Measurements from ENCODE around the gene NF1. TPM values are rescaled to one million over a fixed set of nuclear protein-coding genes. Genes with fewer than 3 reads are reported as not detected.

The NF1 gene
- polyA plus RNA-seq, 3 donors = 1.2 to 7.4 (median 2.1) TPM

DNA sequence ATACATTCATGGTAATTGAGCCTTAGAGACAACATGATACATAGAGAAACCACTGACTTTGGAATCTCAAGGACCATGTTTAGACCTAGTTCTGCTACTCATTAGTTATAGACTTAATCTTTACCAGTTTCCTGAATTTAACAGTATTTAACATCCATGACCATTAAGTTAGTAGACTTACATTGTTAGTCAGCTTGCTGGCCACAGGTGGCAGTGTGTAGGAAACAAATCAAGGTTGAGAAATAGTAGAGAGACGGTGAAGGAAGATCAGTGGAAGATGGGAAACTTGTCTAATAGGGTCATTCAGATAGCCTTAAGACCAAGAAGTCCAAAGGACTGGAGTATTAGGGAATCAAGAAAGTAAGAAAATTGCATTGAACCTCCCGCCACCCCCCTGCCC is 171.3 kb downstream of the NF1 start:
- peaks cover 42 to 52% of the 10 kb centered on the region in 2 donors for H3K36me3 Mint-ChIP-seq
- Histone ChIP-seq H3K4me1 (ENCODE audit: control insufficient read depth in 1 of 2, insufficient read depth in 2 of 2, low read length in 2 of 2) (no peaks in the 10 kb centered on the region), H3K79me2 (ENCODE audit: insufficient read depth, low read length) (no peaks in the 10 kb centered on the region), H3K27me3 (ENCODE audit: control insufficient read depth in 2 of 2, insufficient read depth in 2 of 2, low read length in 2 of 2) (no peaks in the 10 kb centered on the region), H3K4me3 (replicated peaks in 1 of 3; ENCODE audit: low read depth in 2 of 3, low read length in 3 of 3) (no peak overlapping the region), H4K20me1 (ENCODE audit: insufficient read depth, low read length) (no peaks in the 10 kb centered on the region), H3K4me2 (replicated peaks; ENCODE audit: extremely low read depth, low read length, poor library complexity, severe bottlenecking) (no peak overlapping the region), H3K9me3 (replicated peaks in 1 of 2; ENCODE audit: control insufficient read depth in 1 of 2, insufficient read depth in 1 of 2, low read length in 2 of 2) (no peaks in the 10 kb centered on the region), H2AFZ (ENCODE audit: insufficient read depth, low read depth, low read length, poor library complexity, severe bottlenecking) (no peak overlapping the region), H3K27ac (ENCODE audit: low read depth in 1 of 2, low read length in 2 of 2) (no peak overlapping the region), H3K36me3 (replicated peaks in 1 of 2; ENCODE audit: control insufficient read depth in 1 of 2, insufficient read depth in 2 of 2, low read length in 2 of 2) (peaks cover 6 to 48% of the 10 kb centered on the region in 2 donors), H3K9ac (ENCODE audit: insufficient read depth, low read length, poor library complexity, severe bottlenecking) (no peak overlapping the region)
- peak; percentile 12 to 24 (median 15) for DNase-seq
- no peaks in the 10 kb centered on the region for H3K27me3 Mint-ChIP-seq (ENCODE audit: low read depth in 3 of 3)
- no peak overlapping the region for H3K4me3 Mint-ChIP-seq
- TF ChIP-seq, protein P1, sequence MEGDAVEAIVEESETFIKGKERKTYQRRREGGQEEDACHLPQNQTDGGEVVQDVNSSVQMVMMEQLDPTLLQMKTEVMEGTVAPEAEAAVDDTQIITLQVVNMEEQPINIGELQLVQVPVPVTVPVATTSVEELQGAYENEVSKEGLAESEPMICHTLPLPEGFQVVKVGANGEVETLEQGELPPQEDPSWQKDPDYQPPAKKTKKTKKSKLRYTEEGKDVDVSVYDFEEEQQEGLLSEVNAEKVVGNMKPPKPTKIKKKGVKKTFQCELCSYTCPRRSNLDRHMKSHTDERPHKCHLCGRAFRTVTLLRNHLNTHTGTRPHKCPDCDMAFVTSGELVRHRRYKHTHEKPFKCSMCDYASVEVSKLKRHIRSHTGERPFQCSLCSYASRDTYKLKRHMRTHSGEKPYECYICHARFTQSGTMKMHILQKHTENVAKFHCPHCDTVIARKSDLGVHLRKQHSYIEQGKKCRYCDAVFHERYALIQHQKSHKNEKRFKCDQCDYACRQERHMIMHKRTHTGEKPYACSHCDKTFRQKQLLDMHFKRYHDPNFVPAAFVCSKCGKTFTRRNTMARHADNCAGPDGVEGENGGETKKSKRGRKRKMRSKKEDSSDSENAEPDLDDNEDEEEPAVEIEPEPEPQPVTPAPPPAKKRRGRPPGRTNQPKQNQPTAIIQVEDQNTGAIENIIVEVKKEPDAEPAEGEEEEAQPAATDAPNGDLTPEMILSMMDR (IDR thresholded peaks at IDR 0.05) = peak; percentile 66
- H3K27ac Mint-ChIP-seq = no peak overlapping the region
- 45% methylated on average over 2 of the region's 2 CpGs for WGBS (ENCODE audit: insufficient coverage)
- no peaks in the 10 kb centered on the region for H3K9me3 Mint-ChIP-seq
- peaks cover 8% of the 10 kb centered on the region for H3K4me1 Mint-ChIP-seq
- intact Hi-C loops (cut with micrococcal nuclease) = no loop called here

DNA sequence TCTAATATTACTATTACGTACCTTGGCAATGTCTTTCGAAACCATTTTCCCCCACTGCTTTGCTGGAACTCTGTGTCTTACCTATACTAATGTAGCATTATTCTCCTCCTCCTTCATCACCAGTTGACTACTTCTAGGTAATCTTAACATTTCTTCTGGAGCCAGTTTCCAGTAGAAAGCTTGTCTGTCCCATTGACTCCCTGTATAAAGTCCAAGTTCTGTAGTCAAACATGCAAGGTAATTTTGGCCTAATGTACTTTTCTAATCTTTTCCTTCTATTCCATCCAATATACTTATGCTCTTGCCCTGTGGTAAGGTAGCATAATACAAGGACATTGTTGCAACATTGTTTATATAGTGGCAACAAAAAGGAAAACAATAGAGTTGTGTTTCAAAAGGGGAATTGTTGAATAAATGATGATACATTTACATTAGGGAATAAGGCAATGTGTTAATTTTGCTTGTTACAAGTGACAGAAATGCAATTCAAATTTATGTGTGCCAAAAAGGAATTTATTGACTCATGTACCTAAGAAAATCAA is 174.3 kb downstream of the NF1 start:
- WGBS (ENCODE audit: insufficient coverage) = no CpG with 5 or more reads among the region's 2 CpGs
- H3K9me3 ChIP-seq (replicated peaks in 1 of 2; ENCODE audit: control insufficient read depth in 1 of 2, insufficient read depth in 1 of 2, low read length in 2 of 2) = no peaks in the 10 kb centered on the region
- H3K36me3 ChIP-seq (replicated peaks in 1 of 2; ENCODE audit: control insufficient read depth in 1 of 2, insufficient read depth in 2 of 2, low read length in 2 of 2) = peaks cover 6 to 41% of the 10 kb centered on the region in 2 donors
- TF ChIP-seq, protein P1 (IDR thresholded peaks at IDR 0.05) = no peak
- peaks cover 8 to 18% of the 10 kb centered on the region in 2 donors for H3K4me1 ChIP-seq (ENCODE audit: control insufficient read depth in 1 of 2, insufficient read depth in 2 of 2, low read length in 2 of 2)
- H3K79me2 ChIP-seq (ENCODE audit: insufficient read depth, low read length) = peaks cover 3% of the 10 kb centered on the region
- DNase-seq = no peak
- H3K27ac Mint-ChIP-seq = no peak overlapping the region
- H4K20me1 ChIP-seq (ENCODE audit: insufficient read depth, low read length) = no peaks in the 10 kb centered on the region
- H2AFZ ChIP-seq (ENCODE audit: insufficient read depth, low read depth, low read length, poor library complexity, severe bottlenecking) = no peak overlapping the region
- H3K4me1 Mint-ChIP-seq = peaks cover 24% of the 10 kb centered on the region
- H3K36me3 Mint-ChIP-seq = peaks cover 38 to 45% of the 10 kb centered on the region in 2 donors
- H3K9me3 Mint-ChIP-seq = peaks cover 0 to 3% (median 0%) of the 10 kb centered on the region in 7 donors
- intact Hi-C loops (cut with micrococcal nuclease) = no loop called here
- no peak overlapping the region for H3K4me3 Mint-ChIP-seq
- H3K4me3 ChIP-seq (replicated peaks in 1 of 3; ENCODE audit: low read depth in 2 of 3, low read length in 3 of 3) = no peak overlapping the region
- H3K27me3 ChIP-seq (ENCODE audit: control insufficient read depth in 2 of 2, insufficient read depth in 2 of 2, low read length in 2 of 2) = no peaks in the 10 kb centered on the region
- H3K9ac ChIP-seq (ENCODE audit: insufficient read depth, low read length, poor library complexity, severe bottlenecking) = no peak overlapping the region
- no peaks in the 10 kb centered on the region for H3K27me3 Mint-ChIP-seq (ENCODE audit: low read depth in 3 of 3)
- H3K27ac ChIP-seq (ENCODE audit: low read depth in 1 of 2, low read length in 2 of 2) = no peak overlapping the region
- no peak overlapping the region for H3K4me2 ChIP-seq (replicated peaks; ENCODE audit: extremely low read depth, low read length, poor library complexity, severe bottlenecking)
